GM18505 (cell line): ENCODE results near the gene CD2AP.
"Not testable (repeated sequence)": the region's sequence is repeated elsewhere in the genome, so short reads cannot be mapped to it uniquely, and the experiment has no call there.

Source experiments
- ATAC-seq: cut with Tn5 transposase; IDR thresholded peaks from one replicate; pipeline ENCODE4 v1.9.1; 2021; ENCODE audit not compliant: unreplicated experiment
- POLR2A ChIP-seq: IDR thresholded peaks from 4 replicates; pipeline ENCODE4 v1.6.1; 2011; ENCODE audit warnings: borderline replicate concordance; ENCODE audit not compliant: insufficient read depth, insufficient read length; ENCODE audit errors: extremely low read depth

The CD2AP gene, protein sequence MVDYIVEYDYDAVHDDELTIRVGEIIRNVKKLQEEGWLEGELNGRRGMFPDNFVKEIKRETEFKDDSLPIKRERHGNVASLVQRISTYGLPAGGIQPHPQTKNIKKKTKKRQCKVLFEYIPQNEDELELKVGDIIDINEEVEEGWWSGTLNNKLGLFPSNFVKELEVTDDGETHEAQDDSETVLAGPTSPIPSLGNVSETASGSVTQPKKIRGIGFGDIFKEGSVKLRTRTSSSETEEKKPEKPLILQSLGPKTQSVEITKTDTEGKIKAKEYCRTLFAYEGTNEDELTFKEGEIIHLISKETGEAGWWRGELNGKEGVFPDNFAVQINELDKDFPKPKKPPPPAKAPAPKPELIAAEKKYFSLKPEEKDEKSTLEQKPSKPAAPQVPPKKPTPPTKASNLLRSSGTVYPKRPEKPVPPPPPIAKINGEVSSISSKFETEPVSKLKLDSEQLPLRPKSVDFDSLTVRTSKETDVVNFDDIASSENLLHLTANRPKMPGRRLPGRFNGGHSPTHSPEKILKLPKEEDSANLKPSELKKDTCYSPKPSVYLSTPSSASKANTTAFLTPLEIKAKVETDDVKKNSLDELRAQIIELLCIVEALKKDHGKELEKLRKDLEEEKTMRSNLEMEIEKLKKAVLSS

DNA sequence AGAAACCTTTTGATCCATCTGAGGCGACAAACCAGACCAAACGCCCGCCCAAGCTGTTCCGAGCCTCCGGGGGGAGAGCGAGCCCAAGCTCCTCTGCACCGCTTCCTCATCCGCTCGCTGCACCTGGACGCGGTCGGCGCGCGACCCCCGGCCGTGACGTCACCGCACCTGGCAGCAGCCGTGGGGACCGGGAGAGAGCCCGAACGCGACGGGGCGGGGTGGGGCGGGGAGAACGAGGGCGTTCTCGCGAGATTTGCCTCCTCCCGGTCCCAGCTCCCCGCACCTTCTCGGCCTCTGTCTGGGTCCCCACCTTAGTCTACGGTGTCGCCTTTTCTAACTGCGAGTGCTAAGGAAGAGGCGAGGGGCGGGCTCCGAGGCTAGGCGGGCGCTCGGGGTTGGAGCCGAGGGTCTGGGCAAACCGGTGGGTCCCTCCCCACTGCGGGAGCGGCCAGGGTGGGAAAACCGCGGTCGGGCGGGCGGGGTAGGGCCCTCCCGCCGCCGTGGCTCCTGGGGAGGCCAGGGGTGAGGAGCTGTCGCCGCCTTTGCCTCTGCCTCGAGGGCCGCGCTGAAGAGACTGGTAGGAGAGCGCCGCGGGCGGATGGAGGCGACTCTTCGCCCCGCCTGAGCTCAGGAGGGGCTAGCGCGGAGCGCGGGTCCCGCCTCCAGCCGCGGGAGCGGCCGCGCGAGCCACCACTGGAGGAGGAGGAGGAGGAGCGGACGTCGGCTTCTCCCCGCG is at the start of gene CD2AP:
CD2AP (plus strand) TSS at position 293 of the 736 bp plus-strand sequence. CDS start 456 bp downstream, outside the sequence.
- TF ChIP-seq POLR2A = peak; percentile 89
- ATAC-seq = peak; percentile 87

DNA sequence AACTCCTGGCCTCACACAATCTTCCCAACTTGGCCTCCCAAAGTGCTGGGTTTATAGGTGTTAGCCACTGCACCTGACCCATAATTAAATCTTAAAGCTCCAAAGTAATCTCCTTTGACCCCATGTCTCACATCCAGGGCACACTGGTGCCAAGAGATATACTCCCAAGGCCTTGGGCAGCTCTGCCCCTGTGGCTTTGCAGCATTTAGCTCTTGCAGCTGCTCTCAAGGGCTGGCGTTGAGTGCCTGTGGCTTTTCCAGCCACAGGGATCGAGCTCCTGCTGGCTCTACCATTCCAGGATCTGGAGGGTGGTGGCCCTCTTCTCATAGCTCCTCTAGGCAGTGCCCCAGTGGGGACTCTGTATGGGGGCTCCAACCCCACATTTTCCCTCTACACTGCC is 49.3 kb upstream of the CD2AP start:
- TF ChIP-seq POLR2A = no peak
- no peak for ATAC-seq

DNA sequence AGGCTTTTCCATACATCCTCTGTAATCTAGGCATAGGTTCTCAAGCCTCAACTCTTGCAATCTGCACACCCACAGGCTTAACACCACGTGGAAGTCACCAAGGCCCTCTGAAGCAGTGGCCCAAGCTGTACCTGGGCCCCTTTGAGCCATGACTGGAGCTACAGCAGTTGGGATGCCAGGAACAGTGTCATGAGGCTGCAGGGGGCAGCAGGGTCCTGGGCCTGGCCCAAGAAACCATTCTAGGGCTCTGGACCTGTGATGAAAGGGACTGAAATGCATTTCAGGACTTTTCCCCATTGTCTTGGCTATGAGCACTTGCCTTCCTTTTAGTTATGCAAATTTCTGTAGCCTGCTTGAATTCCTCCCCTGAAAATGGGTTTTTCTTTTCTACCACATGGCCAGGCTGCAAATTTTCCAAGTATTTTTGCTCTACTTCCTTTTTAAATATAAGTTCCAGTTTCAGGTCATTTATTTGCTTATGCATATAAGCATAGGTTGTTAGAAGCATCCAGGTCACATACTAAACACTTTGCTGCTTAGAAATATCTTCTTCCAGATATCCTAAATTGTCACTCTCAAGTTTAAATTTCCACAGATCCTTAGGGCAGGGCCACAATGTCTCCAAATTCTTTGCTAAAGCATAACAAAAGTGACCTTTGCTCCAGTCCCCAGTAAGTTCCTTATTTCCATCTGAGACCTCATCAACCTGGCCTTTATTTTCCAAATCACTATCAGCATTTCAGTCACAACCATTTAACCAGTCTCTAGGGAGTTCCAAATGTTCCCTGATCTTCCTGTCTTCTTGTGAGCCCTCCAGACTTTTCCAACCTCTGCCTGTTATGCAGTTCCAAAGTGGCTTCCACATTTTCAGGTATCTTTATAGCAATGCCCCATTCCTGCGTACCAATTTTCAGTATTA is 48.6 kb upstream of the CD2AP start:
- ATAC-seq = no peak
- no peak for TF ChIP-seq POLR2A

DNA sequence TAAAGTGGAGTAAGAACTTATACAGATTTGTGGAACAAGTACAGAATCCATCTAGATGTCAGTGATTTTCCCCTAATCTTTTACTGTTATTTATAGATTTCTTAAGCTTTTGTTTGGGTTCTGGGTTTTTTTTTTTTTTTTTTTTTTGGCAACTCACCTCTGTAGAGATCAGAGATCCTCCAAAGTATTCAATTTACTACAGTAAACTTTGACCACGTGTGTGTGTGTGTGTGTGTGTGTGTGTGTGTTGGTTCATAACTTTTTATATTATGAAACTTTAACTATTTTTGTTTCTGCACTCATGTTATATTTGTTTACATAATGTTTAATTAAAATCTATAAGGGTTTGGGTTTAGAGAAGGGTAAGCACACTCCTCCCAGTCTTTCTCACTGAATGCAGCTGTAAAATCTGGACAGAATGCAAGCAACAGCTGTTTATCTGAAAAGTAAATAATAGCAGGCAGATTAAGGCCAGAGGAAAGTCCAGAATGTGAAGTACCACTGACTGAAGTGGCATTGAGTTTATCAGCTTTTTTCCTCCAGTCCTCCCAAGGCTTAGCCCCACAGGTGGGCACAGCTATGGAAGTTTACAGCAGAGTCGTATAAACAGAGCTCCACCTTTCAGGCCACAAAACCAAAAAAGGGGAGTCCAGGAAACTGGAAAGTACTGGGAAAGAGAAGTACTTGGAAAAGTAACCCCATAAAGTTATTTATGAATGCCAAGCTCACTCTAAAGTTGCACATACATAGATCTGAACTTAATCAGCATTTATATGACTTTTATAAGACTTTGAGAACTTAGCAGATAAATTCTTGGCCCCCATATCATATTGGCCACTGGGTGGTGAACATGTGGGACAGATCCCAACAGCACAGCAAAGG is 43.0 kb upstream of the CD2AP start:
- TF ChIP-seq POLR2A = no peak
- no peak for ATAC-seq

DNA sequence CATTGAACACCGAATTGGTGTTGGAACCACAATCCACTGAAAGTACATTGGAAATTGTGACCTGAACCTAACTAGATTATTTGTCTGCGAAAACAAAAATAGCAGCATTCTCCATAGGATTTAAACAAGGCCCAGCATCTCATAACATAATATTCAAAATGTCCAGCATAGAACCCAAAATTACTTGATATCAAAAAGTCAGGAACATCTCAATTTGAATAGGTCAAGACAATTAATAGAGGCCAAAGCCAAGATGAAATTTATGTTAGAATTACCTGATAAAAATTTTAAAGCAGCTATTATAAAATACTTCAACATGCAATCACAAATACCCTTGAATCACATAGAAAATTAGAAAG is 42.4 kb upstream of the CD2AP start:
- TF ChIP-seq POLR2A = no peak
- no peak for ATAC-seq

DNA sequence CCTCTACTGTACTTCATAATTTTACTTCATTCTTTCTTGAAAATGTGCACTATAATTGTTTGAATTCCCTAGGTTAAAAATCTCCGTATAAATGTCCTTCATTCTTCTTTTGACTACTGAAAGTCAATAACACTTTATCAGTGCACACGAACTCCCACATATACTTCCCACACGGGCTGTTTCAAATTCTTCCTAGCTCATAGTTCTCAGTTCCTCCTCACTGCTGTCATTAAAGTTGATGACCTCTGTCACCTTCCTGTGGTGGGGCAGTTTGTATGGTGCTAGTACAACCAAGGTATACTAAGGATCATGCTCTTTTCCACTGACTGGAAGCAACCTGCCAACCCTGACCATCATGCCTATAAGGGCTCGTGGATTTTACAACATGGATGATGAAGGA is 40.0 kb upstream of the CD2AP start:
- TF ChIP-seq POLR2A = no peak
- ATAC-seq = peak; percentile 67

DNA sequence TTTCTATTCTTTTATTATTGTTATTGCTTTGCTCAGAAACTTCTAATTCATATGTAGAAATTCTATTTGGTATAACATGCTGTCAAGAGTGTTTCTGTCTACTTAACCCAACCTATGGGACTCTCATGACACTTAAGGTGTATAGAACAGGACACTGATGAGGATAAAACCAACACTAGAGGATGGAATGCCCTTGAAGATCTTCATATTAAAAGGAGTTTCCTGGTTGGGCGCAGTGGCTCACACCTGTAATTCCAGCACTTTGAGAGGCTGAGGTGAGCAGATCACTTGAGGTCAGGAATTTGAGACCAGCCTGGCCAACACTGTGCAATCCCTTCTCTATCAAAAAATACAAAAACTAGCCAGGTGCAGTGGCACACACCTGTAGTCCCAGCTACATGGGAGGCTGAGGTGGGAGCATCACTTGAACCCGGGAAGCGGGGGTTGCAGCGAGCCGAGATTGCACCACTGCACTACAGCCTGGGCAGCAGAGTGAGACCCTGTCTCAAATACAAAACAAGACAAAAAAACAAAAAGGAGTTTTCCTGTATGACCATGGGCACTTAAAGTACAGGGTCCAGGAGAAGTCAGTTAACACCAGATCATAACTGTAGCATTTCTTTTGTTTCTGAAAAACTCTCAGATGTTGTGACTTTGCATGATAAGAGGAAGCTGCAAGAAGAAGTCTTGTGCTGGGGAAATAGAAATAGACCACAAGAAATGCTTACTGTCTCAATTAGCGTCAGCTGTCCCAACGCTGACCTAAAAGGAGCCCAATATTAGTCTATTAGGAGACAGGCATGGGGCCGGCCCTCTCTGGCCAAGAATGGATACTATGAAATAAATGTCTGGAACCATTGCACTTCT is 38.9 kb upstream of the CD2AP start:
- TF ChIP-seq POLR2A = no peak
- peak; percentile 53 for ATAC-seq

DNA sequence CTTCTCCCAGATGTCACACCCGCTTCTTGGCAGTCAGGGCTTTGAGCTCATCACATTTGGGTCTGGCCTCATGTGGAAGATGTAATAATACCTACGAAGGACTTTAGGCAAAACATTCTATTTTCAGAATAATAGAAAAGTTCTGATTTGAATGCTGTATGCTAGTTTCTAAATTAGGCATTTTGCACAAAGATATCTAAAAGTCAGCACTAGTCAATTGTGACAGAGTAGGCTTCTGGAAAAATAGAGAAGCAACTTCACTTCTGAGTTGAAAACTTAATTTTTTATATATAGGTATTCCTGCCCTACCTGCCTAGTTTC is 38.3 kb upstream of the CD2AP start:
- ATAC-seq = no peak
- TF ChIP-seq POLR2A = no peak

DNA sequence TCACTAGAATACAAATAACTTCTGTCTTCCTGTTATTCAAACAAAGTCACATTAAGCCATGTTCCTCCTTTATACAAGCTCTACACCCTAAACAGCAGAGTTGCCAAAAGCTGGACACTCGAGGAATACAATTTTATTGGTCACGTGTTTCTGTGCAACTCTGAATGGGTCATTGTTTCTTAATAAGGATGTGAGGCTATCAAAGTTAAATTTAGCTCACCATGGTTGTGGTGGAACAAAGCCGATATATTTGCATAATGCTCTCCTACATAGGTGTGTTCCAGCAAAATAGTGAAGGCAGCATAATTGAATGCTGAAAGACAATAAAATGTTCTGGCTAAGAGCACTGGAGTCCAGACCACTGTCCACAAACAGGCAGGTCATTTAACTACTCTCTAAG is 36.9 kb upstream of the CD2AP start:
- peak; percentile 50 for ATAC-seq
- TF ChIP-seq POLR2A = no peak

DNA sequence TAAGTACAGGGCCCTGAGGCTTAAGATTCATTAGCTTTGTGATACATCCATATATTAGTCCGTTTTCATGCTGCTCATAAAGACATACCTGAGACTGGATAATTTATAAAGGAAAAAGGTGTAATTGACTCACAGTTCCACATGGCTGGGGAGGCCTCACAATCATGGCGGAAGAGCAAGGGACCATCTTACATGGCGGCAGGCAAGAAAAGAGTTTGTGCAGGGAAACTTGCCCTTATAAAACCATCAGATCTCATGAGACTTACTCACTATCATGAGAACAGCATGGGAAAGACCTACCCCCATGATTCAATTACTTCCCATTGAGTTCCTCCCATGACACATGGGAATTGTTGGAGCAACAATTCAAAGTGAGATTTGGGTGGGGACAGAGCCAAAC is 32.6 kb upstream of the CD2AP start:
- ATAC-seq = not testable (repeated sequence)

DNA sequence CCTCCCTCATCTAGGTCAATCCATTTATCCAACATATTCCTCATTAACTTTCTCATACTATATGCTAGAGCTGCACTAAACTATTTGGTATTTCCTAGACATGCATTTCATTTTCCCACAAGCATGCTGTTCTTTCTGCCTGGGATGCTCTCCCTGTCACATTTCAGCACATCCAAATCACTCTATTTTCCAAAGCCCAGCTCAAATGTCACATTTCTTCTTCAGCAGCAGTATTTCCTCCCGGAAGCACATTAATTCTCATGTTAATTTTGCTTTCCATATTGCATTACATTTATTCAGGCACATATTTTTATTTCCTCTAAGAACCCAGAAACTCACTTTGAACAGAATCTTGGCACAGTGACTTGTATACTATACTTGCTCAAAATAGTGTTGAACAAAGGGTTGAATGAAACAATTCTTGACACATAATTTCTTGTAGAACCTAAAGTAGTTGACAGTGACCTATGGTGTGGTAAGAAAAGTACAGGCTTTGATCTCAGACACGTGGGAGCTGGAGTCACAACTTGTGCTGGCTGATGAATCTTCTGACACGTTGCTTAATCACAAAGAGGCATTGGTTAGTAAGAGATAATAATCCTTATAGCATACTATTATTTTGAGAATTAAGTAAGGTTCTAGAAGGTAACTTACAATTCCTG is 30.8 kb upstream of the CD2AP start:
- TF ChIP-seq POLR2A = no peak
- ATAC-seq = no peak
